CD14-positive monocyte (primary cell): ENCODE measurements around the gene HES6. TPM values are rescaled to one million over a fixed set of nuclear protein-coding genes. Genes with fewer than 3 reads are reported as not detected.
A peak's percentile ranks its signal among the peaks of the same experiment; 100 is the strongest.

ENCODE experiments used
- DNase-seq, 3 donors: peaks; one replicate each; pipeline ENCODE4 v3.0.0-alpha.2; 2011 to 2022
- H2AFZ ChIP-seq: 2 replicates; pipeline ENCODE4 v1.6.0; 2012; ENCODE audit warnings: mild to moderate bottlenecking, low read depth, low read length, inconsistent platforms; ENCODE audit not compliant: insufficient read depth, poor library complexity, severe bottlenecking
- H3K27ac ChIP-seq, 2 donors: 1 replicate in 1 of 2; 2 replicates in 1 of 2; pipeline ENCODE4 v1.5.1; 2012 to 2013; ENCODE audit warnings: low read length in 2 of 2, control low read depth in 1 of 2, inconsistent platforms in 1 of 2, low read depth in 1 of 2, mild to moderate bottlenecking in 1 of 2
- H3K27me3 ChIP-seq, 2 donors: one replicate each; pipeline versions ENCODE4 v1.6.0 to v1.6.1; 2011 to 2013; ENCODE audit warnings: low read length in 2 of 2; ENCODE audit not compliant: control insufficient read depth in 2 of 2, insufficient read depth in 2 of 2
- H3K36me3 ChIP-seq, 2 donors: replicated peaks in 1 of 2; 1 replicate in 1 of 2; 2 replicates in 1 of 2; pipeline versions ENCODE4 v1.5.1 to v1.6.1; 2012 to 2013; ENCODE audit warnings: low read length in 2 of 2, control low read depth in 1 of 2, inconsistent platforms in 1 of 2, mild to moderate bottlenecking in 1 of 2; ENCODE audit not compliant: insufficient read depth in 2 of 2, control insufficient read depth in 1 of 2
- H3K4me1 ChIP-seq, 2 donors: 1 replicate in 1 of 2; 2 replicates in 1 of 2; pipeline versions ENCODE4 v1.5.1 to v1.6.1; 2012 to 2013; ENCODE audit warnings: low read length in 2 of 2, control low read depth in 1 of 2, inconsistent platforms in 1 of 2, mild to moderate bottlenecking in 1 of 2, moderate library complexity in 1 of 2; ENCODE audit not compliant: insufficient read depth in 2 of 2, control insufficient read depth in 1 of 2
- H3K4me2 ChIP-seq: replicated peaks from 2 replicates; pipeline ENCODE3; 2012; ENCODE audit warnings: low read length, moderate library complexity, mild to moderate bottlenecking; ENCODE audit not compliant: poor library complexity, severe bottlenecking; ENCODE audit errors: extremely low read depth
- H3K4me3 ChIP-seq, 3 experiments: fragments of 200-600 bp in 1 of 3; sonication (generic) in 1 of 3; replicated peaks in 1 of 3; 1 replicate in 2 of 3; 2 replicates in 1 of 3; pipeline ENCODE4 v1.5.1; 2011 to 2013; ENCODE audit warnings: low read length in 3 of 3, mild to moderate bottlenecking in 3 of 3, control low read depth in 2 of 3, low read depth in 2 of 3, inconsistent platforms in 1 of 3, moderate library complexity in 1 of 3
- H3K79me2 ChIP-seq: 2 replicates; pipeline ENCODE4 v1.6.0; 2012; ENCODE audit warnings: mild to moderate bottlenecking, control low read depth, inconsistent platforms, low read length, moderate library complexity; ENCODE audit not compliant: insufficient read depth
- H3K9ac ChIP-seq: 2 replicates; pipeline ENCODE4 v1.6.0; 2017; ENCODE audit warnings: low read length, mild to moderate bottlenecking; ENCODE audit not compliant: insufficient read depth, poor library complexity, severe bottlenecking
- H3K9me3 ChIP-seq, 2 donors: replicated peaks in 1 of 2; 1 replicate in 1 of 2; 2 replicates in 1 of 2; pipeline versions ENCODE4 v1.5.1 to v1.6.1; 2012 to 2013; ENCODE audit warnings: low read length in 2 of 2, control low read depth in 1 of 2; ENCODE audit not compliant: control insufficient read depth in 1 of 2, insufficient read depth in 1 of 2
- H4K20me1 ChIP-seq: 2 replicates; pipeline ENCODE4 v1.6.0; 2012; ENCODE audit warnings: mild to moderate bottlenecking, low read length, control low read depth, moderate library complexity; ENCODE audit not compliant: insufficient read depth
- H3K27ac Mint-ChIP-seq, 7 donors: one replicate each; pipeline ENCODE4 v1.8.0; 2020; ENCODE audit warnings: mild to moderate bottlenecking in 7 of 7, mixed read lengths in 7 of 7, moderate library complexity in 6 of 7, inconsistent platforms in 2 of 7
- H3K27me3 Mint-ChIP-seq, 3 donors: one replicate each; pipeline ENCODE4 v1.8.0; 2021 to 2022; ENCODE audit warnings: low read depth in 3 of 3, mild to moderate bottlenecking in 3 of 3, mixed read lengths in 3 of 3, moderate library complexity in 3 of 3, inconsistent platforms in 1 of 3
- H3K36me3 Mint-ChIP-seq, 2 donors: one replicate each; pipeline ENCODE4 v1.8.0; 2020; ENCODE audit warnings: mixed read lengths in 2 of 2, inconsistent platforms in 1 of 2, mild to moderate bottlenecking in 1 of 2
- H3K4me1 Mint-ChIP-seq: one replicate; pipeline ENCODE4 v1.8.0; 2020; ENCODE audit warnings: mild to moderate bottlenecking, mixed read lengths
- H3K4me3 Mint-ChIP-seq, 2 donors: one replicate each; pipeline ENCODE4 v1.8.0; 2020; ENCODE audit warnings: mild to moderate bottlenecking in 2 of 2, mixed read lengths in 2 of 2, moderate library complexity in 1 of 2
- H3K9me3 Mint-ChIP-seq, 7 donors: one replicate each; pipeline ENCODE4 v1.8.0; 2020 to 2022; ENCODE audit warnings: mixed read lengths in 7 of 7, mild to moderate bottlenecking in 6 of 7, moderate library complexity in 6 of 7, inconsistent platforms in 2 of 7
- CTCF ChIP-seq: fragments of 200-600 bp; IDR thresholded peaks from one replicate; pipeline ENCODE4 v1.8.0; 2022; ENCODE audit warnings: antibody characterized with exemption, mild to moderate bottlenecking
- WGBS: methylation state at CpG from one replicate; pipeline ENCODE4 v1.1.5; 2013; ENCODE audit warnings: missing lambda C conversion rate; ENCODE audit not compliant: insufficient coverage; 5-methylcytosine and 5-hydroxymethylcytosine counted together
- intact Hi-C, 2 donors: fragments of 100-400 bp; cut with micrococcal nuclease; formaldehyde crosslinking; loops; one replicate each; pipeline versions ENCODE4 v1.15.0 to v1.15.1; 2023
- polyA plus RNA-seq, 3 donors: library from polyadenylated mRNA; depleted of rRNA in 1 of 3; unstranded in 2 of 3; stranded (reverse) in 1 of 3; fragments of 300-500 nt in 2 of 3; fragments of >200 nt in 1 of 3; fragmentation: Illumina TruSeq in 2 of 3; gene quantifications; 1 replicate in 2 of 3; 2 replicates in 1 of 3; pipeline ENCODE4 v1.2.3, GENCODE V29; 2012 to 2021

The HES6 gene
- polyA plus RNA-seq, 3 donors: 2.1 to 4.0 (median 2.8) TPM

- Histone ChIP-seq H3K9me3 (peaks cover 8 to 11% of the 10 kb centered on the region in 2 donors), H3K27ac (no peak overlapping the region), H3K4me3 (no peak overlapping the region), H3K4me2 (no peak overlapping the region), H3K79me2 (no peaks in the 10 kb centered on the region), H3K27me3 (peaks cover 25 to 40% of the 10 kb centered on the region in 2 donors), H3K9ac (no peak overlapping the region), H3K4me1 (peaks cover 11 to 26% of the 10 kb centered on the region in 2 donors), H2AFZ (no peak overlapping the region), H4K20me1 (no peaks in the 10 kb centered on the region), H3K36me3 (peaks cover 17 to 32% of the 10 kb centered on the region in 2 donors)
- peaks cover 15% of the 10 kb centered on the region for H3K4me1 Mint-ChIP-seq
- no peak overlapping the region for H3K4me3 Mint-ChIP-seq
- WGBS: 93% methylated on average over 5 of the region's 7 CpGs
- DNase-seq: no peak
- H3K9me3 Mint-ChIP-seq: peaks cover 0 to 17% (median 9%) of the 10 kb centered on the region in 7 donors
- no peak overlapping the region for H3K27ac Mint-ChIP-seq
- intact Hi-C loops: loop anchor here (5.0 kb wide), 2 partner anchors 41 to 181 kb away; partner anchors contain the start of genes ILKAP (in 1 of the 2) and SCLY (in 1 of the 2)
- H3K36me3 Mint-ChIP-seq: peaks cover 32 to 37% of the 10 kb centered on the region in 2 donors
- TF ChIP-seq CTCF: no peak
- H3K27me3 Mint-ChIP-seq: peaks cover 30 to 45% (median 34%) of the 10 kb centered on the region in 3 donors
Observed at GRCh38 chr2:238242731-238243495, 3.1 kb upstream of the HES6 start.

DNA sequence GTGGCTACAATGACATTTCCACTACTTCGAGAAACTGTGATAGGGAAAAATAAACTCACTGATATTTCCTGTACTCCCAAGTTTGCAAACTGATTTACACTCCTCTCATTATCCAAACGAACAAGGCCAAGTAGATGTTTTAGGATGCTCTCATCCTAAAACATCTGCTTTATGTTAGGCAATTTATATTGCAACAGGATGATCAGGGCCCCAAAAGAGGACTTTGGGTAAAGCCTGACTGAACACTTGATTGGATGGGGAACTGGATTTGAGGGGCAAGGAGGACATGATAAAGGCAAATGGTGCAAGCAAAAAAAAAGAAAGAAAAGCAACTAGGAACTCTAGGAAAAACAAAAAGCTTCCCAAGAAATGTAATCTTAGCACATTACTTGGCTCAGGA, 2.1 kb upstream of the HES6 start:
- Mint-ChIP-seq H3K4me3 (peak overlapping the region in 1 of 2 donors; percentile 47), H3K27me3 (peaks cover 38 to 54% (median 42%) of the 10 kb centered on the region in 3 donors), H3K9me3 (peaks cover 0 to 17% (median 9%) of the 10 kb centered on the region in 7 donors), H3K36me3 (peaks cover 23 to 31% of the 10 kb centered on the region in 2 donors), H3K4me1 (peaks cover 13% of the 10 kb centered on the region), H3K27ac (peak overlapping the region in 1 of 7 donors; percentile 1)
- peaks cover 30 to 50% of the 10 kb centered on the region in 2 donors for H3K27me3 ChIP-seq
- H3K4me2 ChIP-seq: no peak overlapping the region
- no peaks in the 10 kb centered on the region for H4K20me1 ChIP-seq
- peaks cover 8 to 12% of the 10 kb centered on the region in 2 donors for H3K9me3 ChIP-seq
- H2AFZ ChIP-seq: no peak overlapping the region
- H3K79me2 ChIP-seq: no peaks in the 10 kb centered on the region
- DNase-seq: no peak
- TF ChIP-seq CTCF: no peak
- no peak overlapping the region for H3K27ac ChIP-seq
- no CpG with 5 or more reads among the region's 2 CpGs for WGBS
- intact Hi-C loops: loop anchor here (5.0 kb wide), 2 partner anchors 40 to 180 kb away; partner anchors contain the start of genes ILKAP (in 1 of the 2) and SCLY (in 1 of the 2)
- peaks cover 17 to 23% of the 10 kb centered on the region in 2 donors for H3K36me3 ChIP-seq
- H3K9ac ChIP-seq: no peak overlapping the region
- H3K4me3 ChIP-seq: no peak overlapping the region
- H3K4me1 ChIP-seq: peaks cover 11 to 26% of the 10 kb centered on the region in 2 donors
